Aorta (tissue), 5 donors: ENCODE results near the gene NDST1. TPM values are rescaled to one million over a fixed set of nuclear protein-coding genes. Genes with fewer than 3 reads are reported as not detected.
A peak's percentile ranks its signal among the peaks of the same experiment; 100 is the strongest.

Experiments
- ATAC-seq: fragments of 200-7000 bp; cut with Tn5 transposase; one replicate; pipeline ENCODE4 v1.9.1; 2022; ENCODE audit warnings: moderate library complexity; ENCODE audit not compliant: low FRiP score
- DNase-seq, 2 donors: peaks; one replicate each; pipeline ENCODE4 v3.0.0-alpha.2; 2020
- H3K27ac ChIP-seq, 2 donors: one replicate each; pipeline ENCODE4 v1.5.1; 2013; ENCODE audit warnings: low read length in 2 of 2, mild to moderate bottlenecking in 2 of 2, moderate library complexity in 2 of 2, control low read depth in 1 of 2, inconsistent platforms in 1 of 2, low read depth in 1 of 2
- H3K27me3 ChIP-seq, 2 donors: one replicate each; pipeline ENCODE4 v1.6.1; 2013; ENCODE audit warnings: control low read depth in 1 of 2, low read length in 1 of 2, mild to moderate bottlenecking in 1 of 2, moderate library complexity in 1 of 2; ENCODE audit not compliant: insufficient read depth in 2 of 2, control insufficient read depth in 1 of 2
- H3K36me3 ChIP-seq, 2 donors: one replicate each; pipeline ENCODE4 v1.6.1; 2013; ENCODE audit warnings: control low read depth in 1 of 2, low read length in 1 of 2, mild to moderate bottlenecking in 1 of 2; ENCODE audit not compliant: insufficient read depth in 2 of 2, control insufficient read depth in 1 of 2
- H3K4me1 ChIP-seq, 2 donors: one replicate each; pipeline ENCODE4 v1.6.1; 2013; ENCODE audit warnings: low read length in 2 of 2, control low read depth in 1 of 2, mild to moderate bottlenecking in 1 of 2, moderate library complexity in 1 of 2; ENCODE audit not compliant: insufficient read depth in 2 of 2, control insufficient read depth in 1 of 2
- H3K4me3 ChIP-seq, 2 donors: one replicate each; pipeline ENCODE4 v1.5.1; 2013; ENCODE audit warnings: low read length in 2 of 2, control low read depth in 1 of 2, mild to moderate bottlenecking in 1 of 2
- H3K9me3 ChIP-seq: one replicate; pipeline ENCODE4 v1.6.1; 2013; ENCODE audit warnings: mild to moderate bottlenecking, low read length; ENCODE audit not compliant: control insufficient read depth
- WGBS, 2 donors: extraction: QIAGEN DNeasy Blood & Tissue Kit; methylation state at CpG; one replicate each; pipeline ENCODE4 v1.1.7; 2013; 5-methylcytosine and 5-hydroxymethylcytosine counted together
- intact Hi-C, 2 donors: fragments of 100-400 bp; cut with DNase I; formaldehyde crosslinking; loops; one replicate each; pipeline versions ENCODE4 v1.14.2 to v1.15.0; 2022
- polyA plus RNA-seq, 2 donors: library from polyadenylated mRNA; stranded (reverse); fragments of 200-250 nt; gene quantifications; one replicate each; pipeline ENCODE4 v1.2.3, GENCODE V29; 2013
- total RNA-seq, 2 donors: library from RNA; stranded (reverse); fragmentation: NEBNext Ultra II Directional; extraction: Animal tissue kit (Norgen Biotek cat#: 25700); gene quantifications; one replicate each; pipeline ENCODE4 v1.2.1, GENCODE V29; 2021
- donor health status: healthy with polysubstance abuse.
- donor health status: Bipolar disorder and iron deficiency.
- donor health status: DM: no; HTN: no; CAD: no.
- donor health status: DM: no; HTN: no; CAD: no.
- donor health status: DM: yes; HTN: yes; CAD: no.

The NDST1 gene
- total and polyA plus RNA-seq, 4 donors = 10.4 to 116 (median 43.1) TPM

DNA sequence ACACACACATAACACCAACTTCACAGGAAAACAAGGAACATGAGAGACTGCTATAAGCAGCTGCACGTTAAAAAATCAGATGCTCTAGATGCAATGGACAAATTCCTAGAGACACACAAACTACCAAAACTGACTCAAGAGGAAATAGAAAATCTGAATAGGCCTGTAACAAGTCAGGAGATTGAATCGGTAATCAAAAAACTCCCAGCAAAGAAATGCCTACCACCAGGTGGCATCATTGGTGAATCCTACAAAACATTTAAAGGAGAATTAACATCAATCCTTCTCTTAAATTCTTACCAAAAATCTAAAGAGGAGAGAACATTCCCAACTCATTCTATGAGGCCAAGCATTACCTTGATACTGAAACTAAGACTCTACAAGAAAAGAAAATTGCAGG is 54.9 kb downstream of the NDST1 start:
- no peak for ATAC-seq
- Histone ChIP-seq H3K9me3 (no peaks in the 10 kb centered on the region), H3K36me3 (no peaks in the 10 kb centered on the region), H3K27ac (no peak overlapping the region), H3K4me3 (no peak overlapping the region), H3K4me1 (no peaks in the 10 kb centered on the region), H3K27me3 (no peaks in the 10 kb centered on the region)
- no peak for DNase-seq
- WGBS, 2 donors = 70 to 71% methylated on average over 2 of the region's 2 CpGs
- intact Hi-C loops = loop anchor here (2.0 to 5.0 kb wide), 3 partner anchors 59 to 139 kb away; partner anchors contain the start of gene RBM22 (in 1 of the 2)

GRCh38 chr5:150565868-150566267 is 57.9 kb downstream of the NDST1 start:
- no peak for ATAC-seq
- DNase-seq = no peak
- Histone ChIP-seq H3K36me3 (no peaks in the 10 kb centered on the region), H3K27me3 (no peaks in the 10 kb centered on the region), H3K4me3 (no peak overlapping the region), H3K4me1 (no peaks in the 10 kb centered on the region), H3K9me3 (no peaks in the 10 kb centered on the region), H3K27ac (no peak overlapping the region)
- WGBS, 2 donors = 97 to 100% methylated on average over 1 of the region's 1 CpG
- intact Hi-C loops = no loop called here

GRCh38 chr5:150567031-150567717 is 59.2 kb downstream of the NDST1 start:
- Histone ChIP-seq H3K9me3 (no peaks in the 10 kb centered on the region), H3K36me3 (no peaks in the 10 kb centered on the region), H3K4me3 (no peak overlapping the region), H3K27me3 (no peaks in the 10 kb centered on the region), H3K4me1 (no peaks in the 10 kb centered on the region), H3K27ac (no peak overlapping the region)
- ATAC-seq (peak; percentile 60), DNase-seq (peak in 1 of 2 donors; percentile 21)
- 64 to 67% methylated on average over 3 of the region's 3 CpGs for WGBS, 2 donors
- intact Hi-C loops = no loop called here

GRCh38 chr5:150568663-150569062 is 60.7 kb downstream of the NDST1 start:
- ATAC-seq (no peak), DNase-seq (peak in 1 of 2 donors; percentile 18)
- Histone ChIP-seq H3K4me1 (no peaks in the 10 kb centered on the region), H3K9me3 (no peaks in the 10 kb centered on the region), H3K27ac (no peak overlapping the region), H3K36me3 (no peaks in the 10 kb centered on the region), H3K4me3 (no peak overlapping the region), H3K27me3 (no peaks in the 10 kb centered on the region)
- intact Hi-C loops = no loop called here

DNA sequence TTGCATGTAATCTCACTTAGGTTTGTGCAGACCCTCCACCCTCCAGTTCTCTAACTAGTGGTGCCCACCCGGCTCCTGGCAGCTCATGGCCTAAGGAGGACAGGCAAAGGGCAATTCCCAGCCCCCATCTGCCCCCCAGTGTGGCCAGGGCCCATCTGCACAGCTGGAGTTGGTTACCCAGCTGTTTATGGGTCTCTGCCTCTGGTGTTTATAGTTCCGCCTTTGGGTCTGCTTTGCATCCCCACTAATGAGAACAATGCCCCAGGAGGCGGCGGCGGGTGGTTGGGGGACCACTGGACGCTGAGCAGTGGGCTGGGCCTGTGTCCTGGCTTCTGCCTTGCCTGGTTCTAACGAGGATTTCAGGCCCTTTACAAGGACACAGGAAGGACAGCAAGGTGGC is 62.4 kb downstream of the NDST1 start:
- Histone ChIP-seq H3K4me1 (no peaks in the 10 kb centered on the region), H3K27ac (no peak overlapping the region), H3K36me3 (no peaks in the 10 kb centered on the region), H3K9me3 (no peaks in the 10 kb centered on the region), H3K27me3 (no peaks in the 10 kb centered on the region), H3K4me3 (no peak overlapping the region)
- 92 to 93% methylated on average over 7 of the region's 7 CpGs for WGBS, 2 donors
- ATAC-seq = no peak
- intact Hi-C loops = no loop called here
- peak in 1 of 2 donors; percentile 17 for DNase-seq

DNA sequence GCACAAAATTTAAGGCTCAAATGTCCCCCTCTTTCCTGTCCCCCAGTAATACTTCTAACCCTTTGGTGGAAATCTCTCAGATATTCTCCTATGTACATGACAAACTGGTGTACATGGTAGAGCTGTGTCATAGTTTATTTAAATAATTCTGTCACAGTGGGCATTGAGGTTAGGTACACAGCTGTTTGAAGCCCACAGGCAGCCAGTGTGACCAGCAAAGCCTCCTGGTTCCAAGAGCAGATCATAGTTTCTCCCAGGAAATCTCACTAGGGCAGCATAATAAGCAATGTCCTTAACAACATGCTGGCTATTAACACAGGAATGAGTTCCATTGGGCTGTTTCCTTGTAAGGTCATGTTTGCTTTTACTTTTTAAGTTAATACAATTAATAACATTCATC is 63.9 kb downstream of the NDST1 start:
- Histone ChIP-seq H3K27me3 (no peaks in the 10 kb centered on the region), H3K27ac (no peak overlapping the region), H3K4me3 (no peak overlapping the region), H3K9me3 (no peaks in the 10 kb centered on the region), H3K4me1 (no peaks in the 10 kb centered on the region), H3K36me3 (no peaks in the 10 kb centered on the region)
- no peak for ATAC-seq
- intact Hi-C loops = no loop called here
- no peak for DNase-seq

- Histone ChIP-seq H3K4me3 (no peak overlapping the region), H3K4me1 (no peaks in the 10 kb centered on the region), H3K27ac (no peak overlapping the region), H3K36me3 (no peaks in the 10 kb centered on the region), H3K9me3 (no peaks in the 10 kb centered on the region), H3K27me3 (no peaks in the 10 kb centered on the region)
- 95 to 98% methylated on average over 5 of the region's 5 CpGs for WGBS, 2 donors
- ATAC-seq (no peak), DNase-seq (no peak)
- intact Hi-C loops = no loop called here
Measured at GRCh38 chr5:150573216-150573615, 65.3 kb downstream of the NDST1 start.

DNA sequence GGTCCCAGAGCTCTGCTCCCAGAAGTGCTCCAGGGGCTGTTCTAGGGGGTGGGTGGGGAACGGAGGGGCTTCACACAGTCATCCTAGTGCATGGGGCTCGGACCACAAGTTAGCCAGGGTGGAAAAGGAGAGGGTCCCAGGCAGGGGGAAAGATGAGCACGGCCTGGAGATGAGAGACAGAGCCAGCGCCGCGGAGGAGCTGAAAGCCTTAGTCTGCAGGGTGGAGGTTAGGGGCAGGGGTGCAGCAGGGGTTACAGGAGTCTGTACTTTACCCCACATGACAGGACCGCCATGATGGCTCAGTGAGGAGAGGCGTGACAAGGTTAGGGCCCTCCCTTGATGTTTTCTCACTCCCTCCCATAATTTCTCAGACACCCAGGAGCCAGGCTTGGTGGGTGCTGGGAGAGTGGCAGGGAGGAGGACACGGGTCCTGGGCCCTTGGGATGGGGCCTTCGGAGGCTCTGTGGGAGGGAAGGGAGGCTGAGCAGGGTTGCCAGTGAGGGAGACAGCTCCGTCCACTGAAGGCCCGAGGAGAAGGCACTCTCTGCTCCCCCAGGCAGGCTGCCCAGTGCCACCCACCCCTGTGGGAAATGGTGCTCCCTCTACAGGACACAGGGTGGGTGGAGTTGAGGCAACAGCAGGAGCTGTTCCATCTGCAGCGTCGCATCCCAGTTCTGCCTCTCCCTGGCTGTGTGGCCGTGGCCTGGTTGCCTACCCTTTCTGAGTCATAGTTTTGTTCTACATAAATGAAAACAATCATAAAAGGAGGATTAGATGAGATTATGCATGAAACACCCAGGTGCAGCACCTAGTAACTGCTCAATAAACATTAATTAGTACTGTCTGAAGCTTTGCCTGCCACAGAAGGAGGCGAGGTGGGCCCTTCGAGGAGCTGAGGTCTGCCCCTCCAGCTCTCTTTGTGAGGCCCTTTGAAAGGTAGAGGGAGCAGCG is 66.2 kb downstream of the NDST1 start:
- no peak overlapping the region for H3K4me3 ChIP-seq
- H3K4me1 ChIP-seq = no peaks in the 10 kb centered on the region
- DNase-seq (peak in 1 of 2 donors; percentile 33), ATAC-seq (no peak)
- 88 to 89% methylated on average over 18 of the region's 18 CpGs for WGBS, 2 donors
- intact Hi-C loops = no loop called here
- no peak overlapping the region for H3K27ac ChIP-seq
- no peaks in the 10 kb centered on the region for H3K36me3 ChIP-seq
- no peaks in the 10 kb centered on the region for H3K27me3 ChIP-seq
- no peaks in the 10 kb centered on the region for H3K9me3 ChIP-seq
